GM18861 (cell line): ENCODE measurements around the gene ADCY2.

ENCODE experiments used
- ATAC-seq: cut with Tn5 transposase; IDR thresholded peaks from one replicate; pipeline ENCODE4 v1.9.1; 2021; ENCODE audit not compliant: unreplicated experiment

Gene ADCY2

DNA sequence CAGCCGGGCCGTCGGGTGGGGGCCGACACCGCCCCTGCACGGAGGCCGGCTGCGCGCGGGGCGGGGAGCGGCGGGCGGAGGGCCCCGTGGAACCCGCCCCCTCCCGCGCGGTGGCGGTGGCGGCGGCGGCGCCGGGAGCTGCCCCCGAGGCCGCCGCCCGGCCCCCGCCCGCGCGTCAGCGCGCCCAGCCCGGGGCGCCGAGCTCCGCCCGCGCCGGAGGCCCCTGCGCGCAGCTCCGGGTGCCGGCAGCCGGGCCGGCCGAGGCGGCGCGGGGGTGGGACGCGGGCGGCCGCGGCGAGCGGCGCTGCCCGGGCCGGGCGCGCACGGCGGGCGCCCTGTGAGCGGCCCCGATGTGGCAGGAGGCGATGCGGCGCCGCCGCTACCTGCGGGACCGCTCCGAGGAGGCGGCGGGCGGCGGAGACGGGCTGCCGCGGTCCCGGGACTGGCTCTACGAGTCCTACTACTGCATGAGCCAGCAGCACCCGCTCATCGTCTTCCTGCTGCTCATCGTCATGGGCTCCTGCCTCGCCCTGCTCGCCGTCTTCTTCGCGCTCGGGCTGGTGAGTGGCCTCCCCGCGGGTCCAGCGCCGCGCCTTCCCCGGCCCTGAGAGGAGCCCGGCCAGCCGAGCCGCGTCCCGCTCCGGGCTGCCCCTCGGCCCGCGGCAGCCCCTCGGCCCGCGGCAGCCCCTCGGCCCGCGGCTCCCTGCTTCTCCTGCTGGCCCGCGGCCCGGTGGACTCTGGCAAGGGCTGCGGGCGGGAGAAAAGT lies at the start of gene ADCY2:
Gene ADCY2 (plus strand): TSS at position 192 of the 766 bp plus-strand sequence. CDS start 159 bp downstream, at position 351.
- no peak for ATAC-seq

DNA sequence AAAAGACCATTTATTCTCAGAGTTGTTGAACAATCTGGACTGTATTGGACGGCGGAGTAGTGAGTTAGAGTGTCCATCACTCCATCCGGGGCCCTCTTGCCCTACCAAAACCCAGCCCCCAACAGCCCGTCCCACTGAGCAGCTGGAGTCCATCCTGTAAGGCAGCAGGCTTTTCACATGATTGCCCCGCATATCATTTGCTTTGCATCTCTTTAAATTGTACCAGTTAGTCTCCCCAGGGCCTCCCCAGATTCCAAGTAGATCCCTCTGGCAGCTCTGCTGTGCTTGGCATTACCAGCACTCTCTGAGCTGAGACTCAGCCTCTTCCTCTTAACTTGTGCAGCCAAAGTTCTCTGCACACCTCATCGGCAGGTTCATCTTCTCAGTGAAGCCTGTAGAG lies 48.6 kb upstream of the ADCY2 start:
- ATAC-seq: no peak

DNA sequence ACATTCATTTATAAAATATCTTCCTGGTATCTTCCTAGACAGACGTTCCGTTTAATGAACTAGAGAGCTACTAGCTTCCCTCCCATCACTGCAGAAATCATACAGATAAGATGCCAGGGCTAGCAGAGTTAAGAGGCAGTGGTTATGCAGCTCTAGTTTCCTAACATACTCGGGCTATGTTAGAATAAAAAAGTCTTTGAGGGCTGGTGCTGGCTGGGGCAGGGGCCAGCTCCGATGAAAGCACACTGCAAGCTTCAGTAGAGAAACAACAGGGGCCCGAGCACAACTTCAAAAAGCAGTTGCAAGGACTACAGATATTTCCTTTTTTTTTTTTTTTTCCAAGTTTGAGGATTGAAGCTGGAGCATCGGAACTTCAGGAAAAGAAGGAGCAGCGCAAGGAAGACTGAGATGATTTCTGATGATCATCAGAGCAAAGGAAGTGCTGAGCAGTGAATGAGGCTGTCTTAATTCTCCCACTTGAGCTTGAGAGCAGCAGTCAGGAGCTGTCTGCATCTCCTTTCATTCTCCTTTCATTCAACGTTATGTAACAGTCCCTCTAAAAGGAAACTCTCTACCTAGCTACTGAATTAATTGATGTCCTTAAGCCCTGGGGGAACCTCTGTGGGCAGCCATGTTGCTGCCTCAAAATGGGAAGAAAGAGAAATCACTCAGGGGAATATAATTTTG lies 47.6 kb upstream of the ADCY2 start:
- no peak for ATAC-seq

DNA sequence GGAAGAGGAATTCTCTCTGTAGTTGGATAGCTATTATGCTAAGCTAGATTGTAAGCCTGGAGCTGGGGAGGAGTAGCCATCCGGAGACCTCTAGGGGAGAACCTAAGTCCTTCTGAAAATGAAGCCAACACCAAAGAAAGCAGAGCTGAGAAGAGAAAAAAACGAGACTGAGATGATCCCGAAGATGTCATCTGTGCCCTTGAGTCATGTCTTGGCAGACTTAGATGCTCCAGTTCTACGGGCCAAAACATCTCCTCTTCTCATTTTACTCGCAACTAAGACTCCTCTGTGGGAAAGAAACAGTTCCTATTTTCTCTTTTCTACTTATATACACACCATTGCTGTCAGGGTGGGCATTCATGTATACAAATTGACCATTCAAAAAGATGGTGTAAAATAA lies 34.3 kb upstream of the ADCY2 start:
- ATAC-seq: no peak

DNA sequence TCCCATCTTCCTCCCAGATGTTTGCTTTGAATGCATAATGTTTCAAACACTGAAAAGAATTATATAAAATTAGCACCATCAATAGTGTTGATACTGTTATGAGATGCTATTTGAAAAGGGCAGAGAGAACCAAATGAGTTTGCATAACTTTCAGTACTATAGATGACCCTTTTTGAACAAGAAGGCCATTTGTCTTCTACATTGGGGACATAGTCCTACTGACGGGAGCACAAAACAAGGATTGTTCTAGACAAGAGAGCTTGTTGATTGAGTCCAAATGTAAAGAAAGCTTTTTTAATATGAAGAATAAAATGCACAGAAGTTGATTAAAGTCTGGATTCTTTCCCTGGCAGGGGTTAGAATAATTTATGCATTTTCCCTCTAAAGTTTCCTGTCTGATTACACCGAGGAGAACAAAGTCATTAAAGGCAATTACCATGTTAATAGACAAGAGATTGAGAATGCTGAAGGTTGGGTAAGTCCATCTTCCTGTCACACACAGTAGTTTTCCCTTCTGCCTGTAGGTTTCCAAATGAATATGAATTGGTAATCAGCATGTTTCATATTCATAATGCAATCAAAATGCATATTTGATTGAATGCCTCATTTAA lies 32.8 kb upstream of the ADCY2 start:
- ATAC-seq: no peak

DNA sequence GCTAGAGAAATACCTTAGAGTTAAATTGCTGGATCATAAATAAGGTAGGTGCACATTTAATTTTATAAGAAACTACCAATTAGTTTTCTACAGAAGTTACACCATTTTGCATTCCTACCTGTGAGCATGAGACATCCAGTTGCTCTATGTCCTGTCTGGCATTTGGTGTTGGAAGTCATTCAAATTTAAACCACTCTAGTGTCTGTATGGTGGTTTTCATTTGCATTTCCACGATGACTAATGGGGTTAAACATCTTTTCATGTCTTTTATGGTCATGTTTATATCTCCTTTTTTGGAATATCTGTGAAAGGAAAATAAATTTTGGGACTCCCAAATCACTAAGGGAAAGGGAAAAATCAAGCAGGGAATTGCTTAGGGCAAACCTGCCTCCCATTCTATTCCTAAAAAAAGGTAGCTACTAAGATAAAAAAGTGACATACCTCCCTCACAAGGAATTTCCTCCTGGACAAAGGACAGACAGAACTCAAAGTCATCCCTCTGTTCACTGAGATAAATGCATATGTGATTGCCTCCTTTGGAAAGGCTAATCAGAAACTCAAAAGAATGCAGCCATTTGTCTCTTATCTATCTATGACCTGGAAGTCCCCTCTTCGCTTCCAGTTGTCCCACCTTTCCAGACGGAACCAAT lies 31.6 kb upstream of the ADCY2 start:
- ATAC-seq: no peak

DNA sequence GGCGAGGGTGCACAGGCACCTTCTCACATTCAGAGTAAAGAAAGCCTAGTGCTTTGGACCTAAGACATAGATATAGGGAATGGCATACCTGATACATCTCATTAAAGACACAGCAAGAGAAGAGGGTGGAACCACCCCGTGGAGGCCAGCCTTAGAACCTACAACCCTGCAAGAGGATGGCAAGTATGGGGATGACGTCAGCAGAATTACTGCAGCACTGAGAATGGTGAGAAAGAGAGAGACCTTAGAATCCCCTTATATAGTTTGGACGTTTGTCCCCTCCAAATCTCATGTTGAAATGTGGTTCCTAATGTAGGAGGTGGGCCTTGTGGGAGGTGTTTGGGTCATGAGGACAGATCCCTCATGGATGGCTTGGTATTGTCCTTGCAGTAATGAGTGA lies 28.2 kb upstream of the ADCY2 start:
- no peak for ATAC-seq

DNA sequence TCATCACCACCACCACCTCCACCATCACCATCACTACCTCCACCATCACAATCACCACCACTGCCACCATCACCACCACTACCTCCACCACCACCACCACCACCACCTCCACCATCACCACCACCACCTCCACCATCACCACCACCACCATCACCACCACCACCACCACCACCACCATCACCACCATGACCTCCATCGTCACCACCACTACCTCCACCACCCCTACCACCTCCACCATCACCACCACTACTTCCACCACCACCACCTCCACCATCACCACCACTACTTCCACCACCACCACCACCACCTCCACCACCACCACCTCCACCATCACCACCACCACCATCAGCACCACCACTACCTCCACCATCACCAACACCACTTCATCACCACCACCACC lies 23.5 kb upstream of the ADCY2 start:
- ATAC-seq: no peak

DNA sequence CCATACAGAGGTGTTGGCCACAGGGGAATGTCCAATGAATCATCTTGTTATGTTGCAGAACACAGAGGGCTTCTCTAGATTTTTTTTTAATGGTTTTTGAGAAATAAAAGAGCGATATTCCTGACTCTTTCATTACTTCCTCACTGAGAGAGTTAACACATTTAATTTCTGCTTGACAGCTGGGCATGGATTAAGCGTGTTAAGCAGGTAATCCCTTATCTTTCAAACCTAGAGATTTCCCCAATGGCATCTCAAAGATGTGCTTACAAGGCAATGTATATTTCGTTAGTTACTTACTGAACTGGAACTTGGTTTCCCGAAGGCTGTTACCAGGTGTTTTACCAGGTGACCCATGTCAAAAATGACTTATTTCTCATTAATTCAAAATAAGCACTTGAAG lies 21.8 kb upstream of the ADCY2 start:
- ATAC-seq: no peak

DNA sequence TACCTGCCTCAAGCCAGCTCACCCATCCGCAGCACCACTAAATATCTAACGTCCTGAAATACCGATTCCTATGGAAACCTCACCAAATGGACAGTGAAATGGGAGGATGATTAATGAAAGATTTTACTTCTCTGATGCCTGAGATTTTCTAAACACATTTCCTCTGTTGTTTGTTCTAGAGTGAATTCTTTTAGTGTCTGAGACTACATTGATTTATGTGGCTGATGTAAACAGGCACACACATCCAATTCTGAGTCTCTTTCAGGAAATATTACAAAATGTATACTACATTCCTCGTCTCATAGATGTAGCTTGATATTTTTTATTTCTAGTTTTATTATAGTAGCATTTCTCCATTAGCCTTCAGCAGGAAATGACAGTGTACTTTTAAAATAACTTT lies 20.5 kb upstream of the ADCY2 start:
- no peak for ATAC-seq

DNA sequence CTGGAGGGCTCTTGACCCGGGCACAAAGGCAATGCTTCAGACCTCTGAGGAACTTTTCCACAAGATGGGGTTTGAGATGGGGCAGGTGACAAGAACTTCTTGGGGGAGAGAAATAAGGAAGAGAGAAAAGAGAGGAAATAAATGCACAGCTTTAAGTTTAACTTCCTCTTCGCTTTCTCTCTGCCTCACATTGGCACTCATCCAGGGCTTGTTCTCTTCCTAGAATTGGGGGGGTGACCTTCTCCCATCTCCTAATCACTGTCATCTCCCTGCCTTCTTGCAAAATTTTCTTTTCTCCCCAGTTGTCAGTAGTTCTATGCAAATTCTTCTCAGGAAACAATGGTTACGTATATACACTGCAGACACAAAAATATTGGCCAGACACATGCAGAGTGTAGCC lies 19.1 kb upstream of the ADCY2 start:
- ATAC-seq: no peak

DNA sequence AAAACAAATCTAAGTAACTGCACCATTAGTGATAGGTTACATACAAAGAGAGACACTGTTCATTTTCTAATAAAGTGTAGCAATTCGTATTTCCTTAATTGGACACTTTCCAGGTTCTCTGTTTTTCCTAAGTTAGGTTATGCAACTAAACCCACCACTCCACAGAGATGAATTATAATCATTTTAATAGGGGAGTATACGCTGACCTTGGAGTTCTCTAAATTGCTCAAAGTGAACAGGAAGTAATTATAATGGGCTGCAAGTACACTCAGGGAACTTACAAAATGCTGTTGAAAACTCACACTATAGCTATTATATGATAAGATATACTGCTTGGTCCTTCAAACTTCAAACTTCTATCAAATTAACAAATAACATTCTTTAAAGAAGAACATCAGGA lies 18.2 kb upstream of the ADCY2 start:
- ATAC-seq: no peak

DNA sequence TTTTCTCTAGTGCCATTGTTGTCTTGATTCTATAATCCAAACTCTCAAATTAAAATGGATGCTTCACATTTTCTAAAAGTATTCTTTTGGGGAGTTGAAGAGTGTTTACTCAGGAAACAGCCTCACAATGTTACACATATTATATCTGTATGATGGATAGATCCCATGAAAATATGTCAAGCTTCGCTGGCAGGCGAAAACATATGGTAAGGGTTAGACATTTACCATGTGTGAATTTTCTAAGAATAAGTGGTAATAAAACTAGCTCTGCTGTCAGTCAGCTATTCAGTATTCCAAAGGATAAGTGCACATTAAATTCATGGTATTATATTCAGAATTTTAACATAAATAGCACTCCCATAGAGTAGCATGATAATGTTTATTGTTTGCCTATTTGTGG lies 13.3 kb upstream of the ADCY2 start:
- ATAC-seq: no peak

DNA sequence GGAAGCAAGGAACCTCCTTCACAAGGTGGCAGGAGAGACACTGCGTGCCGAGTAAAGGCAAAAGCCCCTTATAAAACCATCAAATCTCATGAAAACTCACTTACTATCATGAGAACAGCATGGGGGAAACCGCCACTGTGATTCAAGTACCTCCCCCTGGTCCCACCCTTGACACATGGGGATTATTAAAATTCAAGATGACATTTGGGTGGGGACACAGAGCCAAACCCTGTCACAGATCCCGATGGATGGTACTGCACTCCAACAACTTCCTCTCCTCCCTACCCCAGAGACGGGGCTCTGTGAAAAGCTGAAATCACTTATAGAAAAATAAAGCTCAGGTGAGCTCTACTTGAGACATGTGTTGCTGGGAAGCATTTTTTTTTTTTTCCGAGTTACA lies 10.3 kb upstream of the ADCY2 start:
- no peak for ATAC-seq

DNA sequence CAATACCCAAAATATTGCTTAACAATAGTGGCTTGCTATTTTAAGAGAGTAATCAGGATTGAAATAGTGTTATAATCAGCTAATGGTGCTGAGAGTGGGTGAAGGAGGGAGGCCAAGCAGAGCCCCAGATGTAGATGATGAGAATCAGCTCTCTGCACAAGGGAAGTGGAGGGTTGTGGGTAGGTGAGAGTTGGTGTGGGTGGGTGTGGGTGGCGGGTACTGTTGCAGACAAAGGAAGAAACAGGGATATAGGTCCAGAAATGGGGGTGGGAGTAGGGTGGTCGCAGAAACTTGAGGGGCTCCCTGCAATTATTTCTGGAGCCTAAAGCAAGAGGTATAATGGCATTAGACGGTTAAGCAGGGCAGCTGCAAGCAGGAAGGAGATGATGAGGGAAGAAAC lies 7.4 kb upstream of the ADCY2 start:
- no peak for ATAC-seq

DNA sequence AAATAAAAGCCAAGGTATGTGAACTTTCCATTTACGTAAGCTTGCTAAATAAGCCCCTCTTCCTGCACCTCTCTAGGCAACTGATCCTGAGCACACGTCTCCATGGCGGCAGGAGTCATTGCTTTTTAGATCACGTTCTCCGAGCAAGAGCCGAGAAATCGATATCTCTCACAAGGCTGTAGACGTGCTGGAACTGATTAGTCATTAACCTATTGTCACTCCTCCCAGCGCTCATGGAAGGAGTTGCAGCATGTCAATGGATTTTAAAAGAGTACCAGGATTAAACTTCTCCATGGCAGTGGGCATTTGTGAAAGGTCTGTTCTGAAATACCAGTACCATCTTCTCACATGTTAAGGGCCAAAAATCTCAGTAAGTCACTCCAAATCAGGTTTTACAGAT lies 4.7 kb upstream of the ADCY2 start:
- no peak for ATAC-seq

DNA sequence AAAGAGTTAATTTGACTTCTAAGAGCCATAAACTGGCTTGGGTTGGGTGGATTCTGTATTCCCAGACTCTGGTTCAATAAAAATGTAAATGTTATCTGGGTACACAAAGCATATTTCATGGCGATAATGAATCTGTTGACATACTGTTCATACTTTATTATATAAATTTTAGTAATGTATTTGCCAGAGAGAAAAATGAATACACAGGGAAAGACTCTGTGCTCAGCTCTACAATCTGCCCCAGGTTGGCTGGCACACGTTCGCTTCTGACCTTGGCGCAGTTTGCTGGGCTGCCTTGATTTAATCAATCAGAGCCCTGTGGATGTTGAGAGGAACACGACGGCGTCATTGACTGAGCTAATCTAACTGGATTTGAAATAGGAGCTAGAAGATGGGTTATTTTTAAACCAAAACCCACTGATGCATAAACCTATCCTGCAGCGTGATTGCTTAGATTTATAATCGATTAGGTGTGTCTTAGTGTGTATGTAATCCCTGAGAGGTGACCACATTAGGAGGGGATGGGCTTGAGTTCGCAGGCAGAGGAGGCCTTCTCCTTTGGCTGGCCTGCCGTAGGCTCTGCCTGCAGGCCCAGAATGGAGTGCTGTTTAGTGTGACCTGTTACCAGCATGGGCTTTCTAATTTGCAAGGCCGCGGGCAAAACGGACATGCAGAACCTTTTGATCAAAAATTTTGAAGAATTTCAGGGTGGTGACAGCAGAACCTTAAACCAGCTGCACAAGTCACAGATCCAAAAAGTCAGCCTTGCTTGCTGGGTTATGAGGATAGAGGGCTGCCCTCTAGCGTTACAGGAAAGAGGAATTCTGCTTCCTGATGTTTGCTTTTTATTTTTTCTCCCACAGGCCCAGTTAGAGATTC lies 3.9 kb upstream of the ADCY2 start:
- no peak for ATAC-seq

DNA sequence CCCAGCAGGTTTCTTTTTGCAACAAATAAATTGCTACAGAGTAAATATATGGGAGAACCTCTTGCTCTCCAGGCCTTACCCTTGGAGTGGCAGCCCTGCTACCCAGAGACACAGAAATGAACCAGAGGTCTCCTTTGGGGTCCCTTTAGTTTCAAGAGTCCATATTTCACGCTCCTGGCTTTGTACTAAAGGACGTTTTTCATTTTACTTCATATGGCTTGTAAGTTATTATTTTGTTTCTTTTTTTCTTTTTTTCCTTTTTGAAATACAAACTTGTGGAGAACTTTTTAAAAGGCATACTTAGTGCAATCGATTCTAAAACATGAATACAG lies 3.3 kb upstream of the ADCY2 start:
- no peak for ATAC-seq

DNA sequence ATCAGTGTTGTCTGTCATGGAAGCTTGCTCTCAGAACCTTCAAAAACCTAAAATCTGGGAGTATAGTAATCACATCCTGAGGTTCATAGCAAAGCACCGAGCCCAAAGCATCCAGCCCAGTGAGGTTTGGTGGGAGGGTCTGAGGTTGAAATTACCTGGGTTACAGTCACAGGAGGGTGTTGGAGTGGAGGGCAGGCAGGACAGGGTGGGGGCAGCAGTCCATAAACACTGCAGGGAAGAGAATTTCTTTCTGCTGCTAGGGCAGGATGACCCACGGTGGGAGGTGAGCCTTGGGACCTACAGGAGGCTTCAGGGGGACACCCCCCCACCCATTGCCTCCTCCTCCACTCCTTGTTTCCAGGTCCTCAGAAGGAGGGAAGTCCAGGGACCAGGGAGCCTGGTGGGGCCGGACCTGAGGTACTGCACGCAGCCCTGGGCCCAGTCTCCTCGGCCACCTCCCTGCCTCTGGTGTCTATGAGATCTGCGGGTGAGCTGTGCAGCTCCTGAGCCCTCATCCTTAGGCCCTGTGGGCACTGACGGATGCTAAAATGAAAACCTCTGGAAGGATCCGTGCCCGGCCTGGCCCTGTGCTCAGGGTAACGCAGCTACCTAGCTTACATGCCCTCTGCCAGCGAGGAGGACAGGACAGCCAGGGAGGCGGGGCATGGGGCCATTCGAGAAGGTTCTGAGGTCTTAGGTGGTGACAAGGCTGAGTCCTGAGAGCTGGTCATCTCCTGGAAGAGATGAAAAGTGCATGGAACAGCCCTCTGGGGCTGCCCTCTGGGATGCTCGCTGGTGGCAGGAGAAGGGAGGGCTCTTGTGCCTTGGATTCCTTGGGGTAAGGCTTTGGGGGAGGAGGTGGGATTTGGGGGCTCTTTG lies 1.8 kb upstream of the ADCY2 start:
- no peak for ATAC-seq

DNA sequence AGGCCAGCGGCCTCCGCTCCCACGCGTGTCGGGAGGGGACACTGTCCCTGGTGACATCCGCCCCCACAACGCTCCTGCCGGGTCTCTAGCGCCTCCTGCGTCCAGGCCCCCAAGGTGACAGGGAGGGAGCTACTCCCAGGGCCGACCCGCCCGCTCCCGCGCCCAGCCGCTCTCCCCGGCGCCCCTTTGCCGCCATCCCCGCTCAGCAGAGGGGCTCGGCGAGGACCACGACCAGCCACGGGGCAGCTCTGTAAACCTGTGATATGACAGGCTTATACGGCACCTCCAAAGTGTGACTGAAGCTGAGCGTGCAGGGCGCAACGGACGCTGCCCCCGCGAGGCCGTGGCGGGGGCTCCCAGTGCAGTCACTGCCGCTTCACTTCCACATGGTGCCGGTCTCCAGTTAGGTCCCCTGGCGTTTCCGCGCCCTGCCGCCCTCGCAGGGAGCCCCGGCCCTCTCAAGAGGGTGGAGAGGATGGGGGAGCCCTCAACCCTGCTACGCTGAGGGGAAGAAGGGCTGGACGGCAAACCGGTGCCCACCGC lies 978 bp upstream of the ADCY2 start:
- no peak for ATAC-seq
